Stimulated activated CD8-positive, alpha-beta memory T cell treated with anti-CD3 and anti-CD28 coated beads, Interleukin-7, amount 100 ng/mL, for 24 hours (primary cell): ENCODE results near the gene CENPP.

Source experiments
- DNase-seq: peaks from one replicate; pipeline ENCODE4 v3.0.0-alpha.2; 2020; ENCODE audit warnings: low read depth

The CENPP gene

GRCh38 chr9:92425474-92425873 is 99.7 kb downstream of the CENPP start:
- DNase-seq = no peak

DNA sequence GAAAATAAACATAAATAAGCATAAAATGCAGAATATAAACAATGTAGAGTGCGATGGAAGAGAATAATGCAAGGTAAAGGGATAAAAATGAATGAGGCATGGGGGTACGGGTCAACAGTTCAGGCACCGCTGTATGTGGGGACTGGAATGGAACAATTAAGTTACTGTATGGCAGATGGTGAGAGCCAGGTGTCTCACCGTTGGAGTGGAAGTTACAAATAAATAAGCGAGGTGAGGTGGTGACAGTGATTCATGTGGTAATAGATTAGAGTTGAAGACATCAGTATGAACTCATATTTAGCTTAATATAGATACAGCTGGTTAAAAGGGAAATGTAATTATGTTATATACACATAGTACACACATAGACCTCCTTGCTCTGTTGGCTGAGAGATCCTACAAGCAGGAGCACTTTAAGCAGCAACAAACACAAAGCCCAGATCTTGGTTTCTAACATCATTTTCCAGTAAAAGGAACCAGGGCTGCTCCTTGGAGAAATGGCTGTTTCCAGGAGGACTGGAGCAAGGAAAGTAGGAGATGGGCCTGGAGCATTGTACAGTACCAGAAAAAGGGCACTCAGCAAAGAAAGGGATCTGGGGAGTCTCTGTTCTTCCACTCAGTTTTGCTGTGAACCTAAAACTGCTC is 100.9 kb downstream of the CENPP start:
- no peak for DNase-seq

- no peak for DNase-seq
Measured at GRCh38 chr9:92429836-92430235, 104.1 kb downstream of the CENPP start.

- DNase-seq = no peak
Measured at GRCh38 chr9:92432350-92432749, 106.6 kb downstream of the CENPP start.

GRCh38 chr9:92432972-92433548 is 107.3 kb downstream of the CENPP start:
- no peak for DNase-seq

- DNase-seq = no peak
Measured at GRCh38 chr9:92435263-92435662, 109.5 kb downstream of the CENPP start.

DNA sequence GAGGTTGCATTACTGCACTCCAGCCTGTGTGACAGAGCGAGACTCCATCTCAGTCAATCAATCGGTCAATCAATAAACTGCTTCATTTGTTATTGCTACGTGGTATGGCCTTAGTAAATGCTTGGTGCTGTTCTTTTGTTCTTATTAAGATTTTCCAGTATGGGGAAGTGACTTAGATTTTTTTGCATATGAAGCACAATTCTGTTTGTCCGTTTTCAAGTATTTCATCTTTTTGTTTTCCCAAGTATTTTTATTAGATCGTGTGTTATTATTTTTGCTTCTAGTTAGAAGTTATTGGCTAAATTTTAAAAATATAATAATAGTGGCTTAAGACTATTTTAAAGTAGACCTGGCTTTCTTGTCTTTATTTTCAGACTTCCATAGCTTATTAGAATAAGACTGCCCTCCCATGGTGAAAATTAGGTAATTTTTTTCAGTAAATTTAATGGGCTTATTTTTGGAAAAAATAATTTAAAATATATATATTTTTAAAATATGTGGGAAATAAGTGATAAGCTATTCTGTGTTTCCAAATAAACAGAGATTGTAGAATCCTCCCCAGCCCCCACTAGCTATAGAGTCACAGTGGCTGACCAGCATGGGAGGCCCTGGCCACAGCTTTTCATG is 113.3 kb downstream of the CENPP start:
- no peak for DNase-seq

- no peak for DNase-seq
Measured at GRCh38 chr9:92439921-92440750, 114.4 kb downstream of the CENPP start.

- DNase-seq = no peak
Measured at GRCh38 chr9:92440751-92441046, 114.9 kb downstream of the CENPP start.

GRCh38 chr9:92444841-92445240 is 119.1 kb downstream of the CENPP start:
- DNase-seq = no peak

- no peak for DNase-seq
Measured at GRCh38 chr9:92446536-92446935, 120.8 kb downstream of the CENPP start.

- no peak for DNase-seq
Measured at GRCh38 chr9:92455217-92455616, 129.5 kb downstream of the CENPP start.

- DNase-seq = no peak
Measured at GRCh38 chr9:92457576-92457975, 131.8 kb downstream of the CENPP start.

- DNase-seq = no peak
Measured at GRCh38 chr9:92463387-92463786, 137.6 kb downstream of the CENPP start.

- DNase-seq = no peak
Measured at GRCh38 chr9:92463984-92464383, 138.2 kb downstream of the CENPP start.

DNA sequence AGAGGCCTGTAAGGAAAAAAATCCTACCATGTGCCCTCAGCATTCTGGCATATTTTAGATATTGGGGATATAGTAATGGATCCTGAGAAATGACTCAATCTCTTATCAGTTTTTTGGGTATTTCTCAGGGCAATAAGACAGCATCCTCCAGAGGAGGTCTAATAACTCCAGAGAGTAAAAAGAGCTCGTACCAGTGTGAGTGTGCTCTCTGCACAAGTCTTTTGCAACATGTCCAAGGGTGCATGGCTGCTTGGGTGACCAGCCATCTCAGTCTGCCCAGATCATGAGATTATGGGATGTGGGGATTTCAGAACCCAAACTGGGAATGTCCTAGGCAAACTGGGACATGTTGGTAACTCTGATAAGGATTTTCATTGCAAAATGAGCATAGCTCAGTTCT is 141.3 kb downstream of the CENPP start:
- DNase-seq = no peak

- no peak for DNase-seq
Measured at GRCh38 chr9:92467511-92467910, 141.8 kb downstream of the CENPP start.

DNA sequence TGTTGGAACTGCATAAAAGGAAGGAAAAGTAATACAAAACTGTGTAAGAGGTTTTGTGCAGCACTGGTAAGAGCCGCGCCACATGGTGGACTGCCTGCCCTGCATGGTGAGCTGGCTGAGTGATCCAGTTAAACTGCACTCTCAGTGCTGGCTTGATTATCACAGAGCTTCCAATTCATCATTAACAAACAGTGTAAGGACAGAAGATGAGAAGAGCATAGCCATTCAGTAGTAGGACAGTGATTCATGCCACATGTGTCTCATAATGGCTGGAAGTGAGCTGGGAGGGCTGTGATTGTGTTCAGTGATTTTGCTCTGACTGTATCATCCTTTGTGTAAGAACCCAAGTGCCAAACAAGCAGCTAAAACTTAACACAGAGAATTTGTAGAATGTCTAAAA is 142.5 kb downstream of the CENPP start:
- no peak for DNase-seq

GRCh38 chr9:92474587-92474986 is 148.8 kb downstream of the CENPP start:
- DNase-seq = no peak

DNA sequence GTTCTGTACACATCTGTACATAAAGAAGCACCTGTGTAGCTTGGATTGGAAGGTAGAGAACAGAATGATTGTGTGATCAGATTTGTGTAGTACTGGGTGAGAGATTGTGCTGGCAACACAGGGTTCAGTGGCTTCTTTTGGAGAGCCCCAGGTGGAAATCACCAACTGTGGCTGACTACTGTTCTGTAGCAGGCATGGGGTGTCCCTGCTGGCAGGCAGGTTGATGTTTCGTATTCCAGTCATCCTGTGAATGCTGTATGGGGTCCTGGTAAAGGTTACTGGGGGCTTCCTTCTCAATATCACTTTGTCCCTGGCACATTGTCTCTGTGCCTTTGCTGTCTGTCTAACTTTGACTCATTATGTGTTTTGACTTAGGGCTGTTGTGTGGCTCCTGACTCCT is 151.2 kb downstream of the CENPP start:
- DNase-seq = no peak

DNA sequence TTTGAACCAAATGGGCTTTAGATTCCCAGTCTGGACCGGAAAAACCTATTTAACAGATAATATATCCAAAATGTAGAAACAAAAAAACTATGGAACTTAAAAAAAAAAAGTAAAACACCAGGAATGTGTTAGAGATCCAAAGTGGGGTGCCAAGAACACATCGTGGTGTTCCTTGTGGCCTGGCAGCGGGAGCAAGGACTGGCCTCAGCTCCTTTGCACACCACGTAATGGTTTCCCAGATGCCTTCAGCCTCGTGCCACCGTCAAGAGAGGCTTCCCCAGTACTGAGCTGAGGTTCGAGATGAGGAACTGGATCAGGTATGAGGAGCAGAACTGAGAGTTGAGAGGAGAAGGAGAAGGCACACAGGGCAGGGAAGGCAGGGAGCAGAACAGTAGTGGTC is 153.0 kb downstream of the CENPP start:
- no peak for DNase-seq

- DNase-seq = no peak
Measured at GRCh38 chr9:92479346-92479745, 153.6 kb downstream of the CENPP start.

DNA sequence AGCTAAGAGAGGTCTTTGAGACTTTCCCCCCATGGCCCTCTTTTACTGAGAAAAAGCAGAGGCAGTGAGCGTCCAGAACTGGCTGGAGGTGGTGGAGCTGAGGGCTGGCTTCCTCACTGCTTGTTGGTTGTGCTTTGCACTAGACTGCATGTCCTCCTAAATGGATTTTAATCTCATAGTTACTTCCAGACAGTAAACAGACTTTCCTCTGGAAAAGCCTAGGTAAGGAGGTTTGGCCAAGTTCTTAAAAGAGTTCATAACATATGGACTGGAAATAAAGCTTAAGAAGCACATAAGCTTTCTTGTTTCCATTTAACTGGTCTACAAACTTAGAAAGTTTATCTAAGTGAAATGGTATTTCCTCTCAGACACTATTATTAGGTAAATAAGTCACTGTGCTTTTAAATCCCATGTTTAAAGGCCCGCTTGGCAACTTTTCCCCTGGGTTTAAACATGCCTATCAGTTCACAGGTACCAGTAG is 154.6 kb downstream of the CENPP start:
- DNase-seq = no peak
